Activated naive CD8-positive, alpha-beta T cell treated with anti-CD3 and anti-CD28 coated beads, Interleukin-2, amount 50 U/mL, for 24 hours (primary cell): ENCODE measurements around the gene PAMR1.
"Not testable (repeated sequence)": the region's sequence is repeated elsewhere in the genome, so short reads cannot be mapped to it uniquely, and the experiment has no call there.

Source experiments
- ATAC-seq: fragments of 150-1000 bp; cut with Tn5 transposase; one replicate; pipeline ENCODE4 v1.10.0; 2021
- DNase-seq: peaks from one replicate; pipeline ENCODE4 v3.0.0; 2021
- H3K27ac Mint-ChIP-seq: one replicate; pipeline ENCODE4 v1.8.0; 2021; ENCODE audit warnings: mild to moderate bottlenecking, mixed read lengths
- H3K27me3 Mint-ChIP-seq: one replicate; pipeline ENCODE4 v1.8.0; 2021; ENCODE audit warnings: mixed read lengths
- H3K36me3 Mint-ChIP-seq: one replicate; pipeline ENCODE4 v1.8.0; 2021; ENCODE audit warnings: low read depth, mixed read lengths
- H3K4me1 Mint-ChIP-seq: one replicate; pipeline ENCODE4 v1.8.0; 2021; ENCODE audit warnings: mixed read lengths
- H3K4me3 Mint-ChIP-seq: one replicate; pipeline ENCODE4 v1.8.0; 2021; ENCODE audit warnings: mild to moderate bottlenecking, moderate library complexity, mixed read lengths
- H3K9me3 Mint-ChIP-seq: one replicate; pipeline ENCODE4 v1.8.0; 2021; ENCODE audit warnings: mixed read lengths

Gene PAMR1

GRCh38 chr11:35552616-35553015 is 27.2 kb upstream of the PAMR1 start:
- Mint-ChIP-seq H3K27me3 (peaks cover 16% of the 10 kb centered on the region), H3K9me3 (no peaks in the 10 kb centered on the region), H3K4me1 (no peaks in the 10 kb centered on the region), H3K36me3 (no peaks in the 10 kb centered on the region), H3K27ac (no peak overlapping the region), H3K4me3 (no peak overlapping the region)
- no peak for ATAC-seq
- no peak for DNase-seq

DNA sequence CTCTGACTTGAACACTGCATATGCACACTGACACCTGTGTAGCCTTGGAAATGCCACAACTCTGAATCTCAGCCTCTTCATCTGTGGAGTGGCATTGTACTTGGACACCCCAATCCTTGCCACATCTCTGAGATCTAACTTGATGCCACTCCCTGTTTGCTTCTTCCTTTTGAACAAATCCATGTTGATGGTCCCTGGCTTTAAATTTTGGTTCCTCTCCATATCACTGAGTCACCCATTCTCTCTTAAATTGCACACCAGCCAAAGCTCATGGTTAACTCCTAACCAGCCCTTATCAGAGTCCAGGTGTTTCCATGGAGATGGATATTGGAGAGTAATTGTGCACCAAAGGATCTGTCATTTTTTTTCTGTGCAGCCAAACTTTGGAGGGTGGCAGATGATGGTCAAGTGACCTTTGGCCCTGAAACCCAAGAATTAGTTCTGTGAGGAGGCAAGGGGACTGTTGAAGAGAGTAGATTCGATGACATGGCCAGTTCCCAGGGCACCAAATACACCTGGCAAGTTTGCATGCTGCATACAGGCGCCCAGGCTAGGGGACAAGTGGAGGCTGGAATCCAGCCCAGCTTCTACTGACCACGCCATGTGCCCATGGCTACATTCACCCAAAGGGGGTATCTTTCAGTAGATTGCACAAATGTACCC is 25.1 kb upstream of the PAMR1 start:
- no peak for DNase-seq
- no peak for ATAC-seq
- Mint-ChIP-seq H3K4me1 (no peaks in the 10 kb centered on the region), H3K36me3 (no peaks in the 10 kb centered on the region), H3K27ac (no peak overlapping the region), H3K4me3 (no peak overlapping the region), H3K9me3 (no peaks in the 10 kb centered on the region), H3K27me3 (peaks cover 11% of the 10 kb centered on the region)

GRCh38 chr11:35549787-35550186 is 24.4 kb upstream of the PAMR1 start:
- no peaks in the 10 kb centered on the region for H3K36me3 Mint-ChIP-seq
- peaks cover 10% of the 10 kb centered on the region for H3K27me3 Mint-ChIP-seq
- H3K4me1 Mint-ChIP-seq, result no peaks in the 10 kb centered on the region
- no peak overlapping the region for H3K27ac Mint-ChIP-seq
- DNase-seq, result no peak
- no peak for ATAC-seq
- H3K4me3 Mint-ChIP-seq, result no peak overlapping the region
- no peaks in the 10 kb centered on the region for H3K9me3 Mint-ChIP-seq

DNA sequence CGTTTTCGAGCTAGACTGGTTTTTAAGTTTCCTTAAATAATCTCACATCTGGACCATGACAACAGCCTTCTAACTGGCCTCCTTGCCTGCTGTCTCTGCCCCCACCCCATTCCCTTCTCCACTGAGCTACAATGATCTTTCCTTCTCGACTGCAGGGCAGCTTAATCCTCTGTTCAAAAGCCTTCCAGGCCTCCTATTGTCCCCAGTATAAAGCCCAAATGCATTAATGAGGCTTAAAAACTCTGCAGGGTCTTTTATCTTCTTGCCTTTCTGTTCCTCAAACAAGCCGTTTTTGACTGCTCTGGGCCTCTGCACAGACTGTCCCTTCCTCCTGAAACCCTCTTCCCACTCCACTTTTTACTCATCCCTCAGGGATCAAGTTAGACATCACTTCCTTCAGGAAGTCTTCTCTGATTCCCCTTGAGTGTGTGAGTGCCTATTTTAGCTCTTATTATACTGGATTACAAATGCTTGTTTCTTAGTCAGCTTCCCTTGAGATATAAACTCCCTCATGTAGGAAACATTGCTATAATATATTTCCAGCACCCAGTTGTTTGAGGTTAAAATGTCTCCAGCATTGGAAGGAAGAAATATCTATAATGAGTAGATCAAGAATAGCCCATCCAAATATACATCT is 23.6 kb upstream of the PAMR1 start:
- Mint-ChIP-seq H3K4me3 (no peak overlapping the region), H3K36me3 (no peaks in the 10 kb centered on the region), H3K4me1 (no peaks in the 10 kb centered on the region), H3K27ac (no peak overlapping the region), H3K27me3 (peaks cover 6% of the 10 kb centered on the region), H3K9me3 (no peaks in the 10 kb centered on the region)
- DNase-seq (no peak), ATAC-seq (no peak)

DNA sequence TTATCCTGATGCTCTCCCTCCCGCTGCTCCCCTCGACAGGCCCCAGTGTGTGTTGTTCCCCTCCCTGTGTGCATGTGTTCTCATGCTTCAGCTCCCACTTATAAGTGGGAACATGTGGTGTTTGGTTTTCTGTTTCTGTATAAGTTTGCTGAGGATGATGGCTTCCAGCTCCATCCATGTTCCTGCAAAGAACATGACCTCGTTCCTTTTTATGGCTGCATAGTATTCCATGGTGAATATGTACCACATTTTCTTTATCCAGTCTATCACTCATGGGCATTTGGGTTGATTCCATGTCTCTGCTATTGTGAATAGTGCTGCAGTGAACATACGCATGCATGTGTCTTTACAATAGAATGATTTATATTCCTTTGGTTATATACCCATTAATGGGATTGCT is 22.6 kb upstream of the PAMR1 start:
- H3K36me3 Mint-ChIP-seq, DNase-seq, H3K9me3 Mint-ChIP-seq, H3K27me3 Mint-ChIP-seq, ATAC-seq, H3K4me3 Mint-ChIP-seq, H3K4me1 Mint-ChIP-seq, H3K27ac Mint-ChIP-seq: not testable (repeated sequence)

DNA sequence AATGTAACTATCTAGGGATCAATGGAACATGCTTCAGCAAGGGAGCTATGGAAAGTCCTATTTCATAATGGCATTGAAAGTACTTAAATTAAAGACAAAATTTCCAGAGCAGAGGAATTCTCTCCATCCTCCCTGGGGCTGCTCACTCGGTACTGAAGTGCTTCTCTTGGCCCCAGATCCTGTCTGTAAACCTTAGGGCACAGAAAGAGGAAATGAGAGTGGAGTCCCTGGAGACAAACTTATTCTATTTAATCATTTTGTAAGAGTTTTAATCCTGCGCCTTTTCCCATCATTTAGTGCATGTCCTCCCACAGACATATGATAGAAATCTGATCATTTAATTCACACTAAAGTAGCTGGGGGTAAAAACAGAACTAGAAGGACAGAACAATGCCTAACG is 20.9 kb upstream of the PAMR1 start:
- H3K27me3 Mint-ChIP-seq, result peaks cover 6% of the 10 kb centered on the region
- DNase-seq (no peak), ATAC-seq (no peak)
- no peaks in the 10 kb centered on the region for H3K9me3 Mint-ChIP-seq
- no peak overlapping the region for H3K4me3 Mint-ChIP-seq
- H3K36me3 Mint-ChIP-seq, result no peaks in the 10 kb centered on the region
- no peak overlapping the region for H3K27ac Mint-ChIP-seq
- H3K4me1 Mint-ChIP-seq, result no peaks in the 10 kb centered on the region

DNA sequence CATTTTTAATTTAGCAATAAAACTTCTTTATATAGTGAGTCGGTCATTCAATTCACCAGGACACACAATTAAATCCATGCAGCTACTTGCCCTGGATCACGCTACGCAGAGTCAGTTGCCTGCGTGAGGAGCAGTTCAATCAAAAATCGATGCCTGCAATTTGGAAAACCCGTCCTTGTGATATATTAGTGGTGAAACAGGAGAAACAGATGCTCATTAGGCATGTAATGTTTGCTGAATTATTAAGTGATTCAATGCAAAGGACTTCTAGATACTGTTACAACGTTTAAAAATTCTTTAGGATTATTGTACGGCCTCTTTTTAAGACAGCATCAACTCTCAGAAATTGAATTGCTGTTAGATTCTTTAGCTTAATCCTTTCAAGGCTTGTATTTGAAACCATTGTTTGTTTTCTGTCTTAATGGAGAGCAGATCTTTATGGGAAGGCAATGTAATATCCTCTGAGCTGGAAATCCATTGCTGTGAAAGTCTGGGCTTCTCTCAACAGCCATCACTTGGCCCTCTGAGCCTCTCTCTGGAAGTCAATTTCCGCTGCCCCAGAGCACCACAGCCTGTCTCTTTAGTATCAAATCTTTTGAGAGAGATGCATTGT is 20.1 kb upstream of the PAMR1 start:
- Mint-ChIP-seq H3K9me3 (no peaks in the 10 kb centered on the region), H3K27me3 (peaks cover 5% of the 10 kb centered on the region), H3K27ac (no peak overlapping the region), H3K36me3 (no peaks in the 10 kb centered on the region), H3K4me1 (no peaks in the 10 kb centered on the region), H3K4me3 (no peak overlapping the region)
- no peak for ATAC-seq
- no peak for DNase-seq

DNA sequence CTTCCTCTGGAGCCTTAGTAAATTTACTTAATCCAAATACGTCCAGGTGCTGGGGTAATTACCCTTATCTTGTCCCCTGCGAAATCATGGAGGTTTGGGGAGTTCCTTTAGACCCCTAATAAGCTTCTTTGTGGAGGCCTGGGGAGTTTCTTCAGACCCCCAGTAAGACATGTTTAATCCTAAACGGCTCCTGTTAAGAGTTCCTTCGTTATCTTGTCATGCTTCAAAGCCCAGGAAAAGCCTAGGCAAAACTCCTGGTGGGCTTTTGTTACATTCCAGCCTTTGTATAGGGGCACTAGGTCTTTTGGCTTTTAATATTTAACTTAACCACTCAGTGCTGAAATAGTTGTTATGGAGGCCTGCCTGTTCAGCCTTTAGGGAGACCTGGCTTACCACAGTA is 18.1 kb upstream of the PAMR1 start:
- no peaks in the 10 kb centered on the region for H3K9me3 Mint-ChIP-seq
- no peaks in the 10 kb centered on the region for H3K4me1 Mint-ChIP-seq
- H3K27ac Mint-ChIP-seq, result no peak overlapping the region
- no peak for DNase-seq
- H3K36me3 Mint-ChIP-seq, result no peaks in the 10 kb centered on the region
- peaks cover 9% of the 10 kb centered on the region for H3K27me3 Mint-ChIP-seq
- H3K4me3 Mint-ChIP-seq, result no peak overlapping the region
- no peak for ATAC-seq

GRCh38 chr11:35541621-35542375 is 16.4 kb upstream of the PAMR1 start:
- H3K4me1 Mint-ChIP-seq, result no peaks in the 10 kb centered on the region

DNA sequence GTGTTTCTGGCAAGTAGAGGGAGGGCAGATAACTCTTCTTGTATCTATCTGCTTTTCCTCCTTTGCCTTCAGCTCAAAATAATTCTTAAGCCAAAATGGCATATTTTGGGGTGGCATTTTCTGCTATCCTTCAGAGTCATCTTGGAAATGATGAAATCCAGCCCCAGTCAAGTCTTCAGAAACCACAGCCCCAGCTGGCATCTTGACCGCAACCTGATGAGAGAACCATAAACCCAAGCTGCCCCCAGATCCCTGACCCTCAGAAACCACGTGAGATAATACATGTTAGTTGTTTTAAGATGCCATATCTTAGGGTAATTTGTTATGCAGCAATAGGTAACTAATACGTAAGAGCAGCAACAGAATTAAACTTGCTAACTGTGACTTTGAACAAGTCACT is 15.1 kb upstream of the PAMR1 start:
- no peaks in the 10 kb centered on the region for H3K36me3 Mint-ChIP-seq
- H3K9me3 Mint-ChIP-seq, result no peaks in the 10 kb centered on the region
- no peak overlapping the region for H3K27ac Mint-ChIP-seq
- no peak overlapping the region for H3K4me3 Mint-ChIP-seq
- DNase-seq, result no peak
- no peak for ATAC-seq
- H3K27me3 Mint-ChIP-seq, result peaks cover 7% of the 10 kb centered on the region
- no peaks in the 10 kb centered on the region for H3K4me1 Mint-ChIP-seq

More at GRCh38 chr11:35541621-35542375, 16.4 kb upstream of the PAMR1 start:
- ATAC-seq (no peak), DNase-seq (no peak)
- Mint-ChIP-seq H3K9me3 (no peaks in the 10 kb centered on the region), H3K4me3 (no peak overlapping the region), H3K36me3 (no peaks in the 10 kb centered on the region), H3K27ac (no peak overlapping the region), H3K27me3 (peaks cover 7% of the 10 kb centered on the region)

- peaks cover 7% of the 10 kb centered on the region for H3K27me3 Mint-ChIP-seq
- no peak overlapping the region for H3K27ac Mint-ChIP-seq
- ATAC-seq (no peak), DNase-seq (no peak)
- H3K36me3 Mint-ChIP-seq, result no peaks in the 10 kb centered on the region
- H3K9me3 Mint-ChIP-seq, result no peaks in the 10 kb centered on the region
- no peak overlapping the region for H3K4me3 Mint-ChIP-seq
- no peaks in the 10 kb centered on the region for H3K4me1 Mint-ChIP-seq
These were observed 14.4 kb upstream of the PAMR1 start for GRCh38 chr11:35539781-35540281.

- ATAC-seq (no peak), DNase-seq (no peak)
- H3K36me3 Mint-ChIP-seq, result no peaks in the 10 kb centered on the region
- H3K4me1 Mint-ChIP-seq, result no peaks in the 10 kb centered on the region
- H3K27ac Mint-ChIP-seq, result no peak overlapping the region
- H3K9me3 Mint-ChIP-seq, result no peaks in the 10 kb centered on the region
- H3K4me3 Mint-ChIP-seq, result no peak overlapping the region
- H3K27me3 Mint-ChIP-seq, result peaks cover 7% of the 10 kb centered on the region
These were observed 13.8 kb upstream of the PAMR1 start for GRCh38 chr11:35539256-35539655.

GRCh38 chr11:35536470-35536869 is 11.1 kb upstream of the PAMR1 start:
- no peaks in the 10 kb centered on the region for H3K36me3 Mint-ChIP-seq
- H3K4me1 Mint-ChIP-seq, result no peaks in the 10 kb centered on the region
- no peak overlapping the region for H3K4me3 Mint-ChIP-seq
- H3K9me3 Mint-ChIP-seq, result no peaks in the 10 kb centered on the region
- DNase-seq (no peak), ATAC-seq (no peak)
- no peak overlapping the region for H3K27ac Mint-ChIP-seq
- H3K27me3 Mint-ChIP-seq, result peaks cover 8% of the 10 kb centered on the region

DNA sequence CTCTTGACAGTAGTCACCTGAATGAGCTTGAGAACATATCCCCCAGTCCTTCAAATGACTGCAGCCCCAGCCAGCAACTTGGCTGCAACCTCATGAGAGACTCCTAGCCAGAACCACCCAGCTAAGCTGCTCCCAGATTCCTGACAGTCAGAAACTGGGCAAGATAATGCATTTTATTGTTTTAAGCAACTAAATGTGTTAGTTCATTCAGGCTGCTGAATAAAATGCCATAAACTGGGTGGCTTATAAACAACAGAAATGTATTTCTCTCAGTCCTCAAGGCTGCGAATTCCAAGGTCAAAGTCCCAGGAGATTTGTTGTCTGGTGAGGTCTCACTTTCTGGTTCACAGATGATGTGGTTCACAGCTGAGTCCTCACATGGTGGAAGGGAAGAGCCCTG is 5.8 kb upstream of the PAMR1 start:
- Mint-ChIP-seq H3K27me3 (peaks cover 26% of the 10 kb centered on the region), H3K4me3 (no peak overlapping the region), H3K36me3 (no peaks in the 10 kb centered on the region), H3K27ac (no peak overlapping the region), H3K9me3 (no peaks in the 10 kb centered on the region), H3K4me1 (no peaks in the 10 kb centered on the region)
- DNase-seq, result no peak
- no peak for ATAC-seq
